Brain microvascular endothelial cell (primary cell): ENCODE results near the gene IGF1R.
"Not testable (repeated sequence)": the region's sequence is repeated elsewhere in the genome, so short reads cannot be mapped to it uniquely, and the experiment has no call there.

ENCODE experiments used
- DNase-seq: peaks from one replicate; pipeline ENCODE4 v3.0.0-alpha.2; 2020
- H3K27ac ChIP-seq: fragments of 250-450 bp; sonication (Bioruptor Pico); 2 replicates; pipeline ENCODE4 v1.5.1; 2020; ENCODE audit warnings: mild to moderate bottlenecking, moderate library complexity
- H3K27me3 ChIP-seq: fragments of 250-450 bp; sonication (Bioruptor Pico); replicated peaks from 2 replicates; pipeline ENCODE4 v1.5.1; 2020; ENCODE audit warnings: mild to moderate bottlenecking
- H3K36me3 ChIP-seq: fragments of 250-450 bp; sonication (Bioruptor Pico); replicated peaks from 2 replicates; pipeline ENCODE4 v1.5.1; 2020; ENCODE audit warnings: mild to moderate bottlenecking
- H3K4me3 ChIP-seq: 2 replicates; pipeline ENCODE4 v1.5.1; 2011; ENCODE audit warnings: low read depth, mild to moderate bottlenecking, control low read depth, low read length, moderate library complexity
- CTCF ChIP-seq: IDR thresholded peaks from 2 replicates; pipeline ENCODE4 v1.5.1; 2011; ENCODE audit warnings: low read depth, mild to moderate bottlenecking, moderate library complexity, low read length, control low read depth, inconsistent platforms; ENCODE audit errors: missing control alignments
- in situ Hi-C: cut with HindIII; loops from 2 replicates; pipeline ENCODE4 v1.10.0; 2017; ENCODE audit warnings: low sequenced_read_pairs, low pct_ligation_motif_present

The IGF1R gene

GRCh38 chr15:98611808-98612207, 36.5 kb upstream of the IGF1R start:
- no peaks in the 10 kb centered on the region for H3K27me3 ChIP-seq
- no peak overlapping the region for H3K4me3 ChIP-seq
- no peak for DNase-seq
- in situ Hi-C loops = no loop called here
- H3K27ac ChIP-seq = no peak overlapping the region
- no peaks in the 10 kb centered on the region for H3K36me3 ChIP-seq
- no peak for TF ChIP-seq CTCF

GRCh38 chr15:98612490-98613110, 35.7 kb upstream of the IGF1R start:
- no peak for DNase-seq
- in situ Hi-C loops = no loop called here
- no peak overlapping the region for H3K27ac ChIP-seq
- H3K4me3 ChIP-seq = no peak overlapping the region
- no peak for TF ChIP-seq CTCF
- no peaks in the 10 kb centered on the region for H3K27me3 ChIP-seq
- no peaks in the 10 kb centered on the region for H3K36me3 ChIP-seq

- H3K4me3 ChIP-seq = no peak overlapping the region
- H3K36me3 ChIP-seq = no peaks in the 10 kb centered on the region
- in situ Hi-C loops = no loop called here
- peaks cover 2% of the 10 kb centered on the region for H3K27me3 ChIP-seq
- H3K27ac ChIP-seq = no peak overlapping the region
- DNase-seq = no peak
- TF ChIP-seq CTCF = no peak
Measured at GRCh38 chr15:98614681-98615080, 33.7 kb upstream of the IGF1R start.

DNA sequence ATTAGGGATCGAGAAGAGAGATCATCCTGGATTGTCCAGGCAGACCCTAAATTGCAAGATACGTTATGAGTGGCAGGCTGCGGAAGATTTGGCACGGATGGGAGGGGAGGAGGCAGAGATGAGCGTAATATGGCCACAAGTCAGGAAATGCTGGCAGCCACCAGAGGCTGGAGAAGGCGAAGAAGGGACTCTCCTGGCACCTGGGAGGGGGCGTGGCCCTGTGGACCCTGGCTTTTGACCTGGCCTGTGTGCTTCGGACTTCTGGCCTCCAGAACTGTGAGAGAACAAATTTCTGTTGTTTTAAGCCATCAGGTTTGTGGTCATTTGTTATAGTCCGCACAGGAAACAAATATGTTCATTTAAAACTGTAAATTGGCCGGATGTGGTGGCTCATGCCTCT, 31.9 kb upstream of the IGF1R start:
- in situ Hi-C loops = no loop called here
- DNase-seq = no peak
- Histone ChIP-seq H3K4me3 (no peak overlapping the region), H3K27me3 (peaks cover 7% of the 10 kb centered on the region), H3K27ac (no peak overlapping the region), H3K36me3 (no peaks in the 10 kb centered on the region)
- no peak for TF ChIP-seq CTCF

DNA sequence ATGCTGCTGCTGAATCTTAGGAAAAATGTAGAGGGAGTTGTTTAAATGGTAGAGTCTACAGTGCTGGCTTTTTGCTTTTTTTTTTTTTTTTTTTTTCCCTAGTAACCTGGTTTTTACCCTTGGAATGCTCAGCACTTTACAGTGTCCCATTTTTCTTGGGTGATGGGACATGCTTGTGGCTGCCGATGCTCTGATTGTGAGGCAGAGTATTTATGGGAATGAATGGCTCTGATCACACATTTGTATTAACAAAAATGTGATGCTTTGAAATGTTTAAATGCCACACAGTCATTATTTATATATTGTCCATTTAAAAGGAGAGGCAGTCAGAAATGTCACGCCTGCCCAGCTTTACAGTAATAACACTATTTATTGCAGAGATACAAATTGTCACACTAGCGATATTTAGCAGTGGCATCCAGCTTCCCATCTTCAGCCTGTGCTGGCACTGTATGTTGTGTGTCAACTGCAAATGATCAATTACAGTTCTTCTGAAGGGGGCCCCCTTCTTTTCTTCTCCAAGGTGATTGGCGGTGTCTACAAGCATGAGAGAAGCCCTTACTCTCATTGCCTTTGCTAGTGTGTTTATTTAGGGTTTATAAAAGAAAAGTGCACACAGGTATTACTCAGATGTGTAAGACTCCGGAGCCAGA, 30.9 kb upstream of the IGF1R start:
- no peak for DNase-seq
- no peaks in the 10 kb centered on the region for H3K36me3 ChIP-seq
- H3K4me3 ChIP-seq = no peak overlapping the region
- H3K27ac ChIP-seq = no peak overlapping the region
- H3K27me3 ChIP-seq = peaks cover 7% of the 10 kb centered on the region
- TF ChIP-seq CTCF = no peak
- in situ Hi-C loops = no loop called here

- H3K36me3 ChIP-seq, DNase-seq, H3K27me3 ChIP-seq, in situ Hi-C loops, H3K4me3 ChIP-seq, H3K27ac ChIP-seq: not testable (repeated sequence)
Measured at GRCh38 chr15:98618576-98618975, 29.8 kb upstream of the IGF1R start.
